ENCODE measurements around the gene TCF12.

Gene TCF12

GRCh38 chr15:57245714-57246113 is 327.3 kb downstream of the TCF12 start:
- Histone ChIP-seq H3K23ac (ENCODE audit: low read depth, low read length, poor library complexity) (no peak overlapping the region), H3K9ac (ENCODE audit: low read depth, low read length, poor library complexity) (no peak overlapping the region), H3K4me1 (ENCODE audit: control insufficient read depth in 2 of 2, insufficient read depth in 1 of 2, low read depth in 1 of 2, low read length in 2 of 2) (no peaks in the 10 kb centered on the region), H4K8ac (ENCODE audit: low read depth, low read length) (no peak overlapping the region), H2BK120ac (ENCODE audit: low read depth, low read length) (no peak overlapping the region), H3K14ac (ENCODE audit: low read length) (no peak overlapping the region), H3K27ac (replicated peaks; ENCODE audit: low read length) (no peak overlapping the region), H2AK5ac (ENCODE audit: low read depth, low read length) (no peak overlapping the region), H3K4me3 (ENCODE audit: low read length in 2 of 2) (no peak overlapping the region), H3K4me2 (ENCODE audit: insufficient read depth, low read length, poor library complexity, severe bottlenecking) (no peak overlapping the region), H3K9me3 (replicated peaks in 1 of 2; ENCODE audit: control insufficient read depth in 2 of 2, insufficient read depth in 1 of 2, low read depth in 1 of 2, low read length in 2 of 2) (peaks cover 0 to 3% of the 10 kb centered on the region in 2 donors), H4K91ac (ENCODE audit: low read depth, low read length, poor library complexity) (no peak overlapping the region), H3K36me3 (replicated peaks in 1 of 2; ENCODE audit: control insufficient read depth in 2 of 2, insufficient read depth in 2 of 2, low read length in 2 of 2) (peaks cover 14 to 100% of the 10 kb centered on the region in 2 donors), H3K27me3 (ENCODE audit: control insufficient read depth in 3 of 3, insufficient read depth in 3 of 3, low read depth in 1 of 3, low read length in 3 of 3) (no peaks in the 10 kb centered on the region), H2BK5ac (ENCODE audit: low read length) (no peak overlapping the region), H3K18ac (ENCODE audit: low read length) (no peak overlapping the region), H2BK15ac (ENCODE audit: low read length) (no peak overlapping the region), H3K79me1 (ENCODE audit: low read depth, low read length) (no peaks in the 10 kb centered on the region), H2AFZ (ENCODE audit: low read length) (no peak overlapping the region), H3K4ac (ENCODE audit: low read length) (no peak overlapping the region), H2BK12ac (ENCODE audit: low read length) (no peak overlapping the region)
- DNase-seq (ENCODE audit: low spot score), result no peak
- no CpG with 5 or more reads among the region's 1 CpG for WGBS, 2 donors (ENCODE audit: extremely low coverage in 2 of 2, insufficient read length in 2 of 2, insufficient replicate concordance in 1 of 2)

DNA sequence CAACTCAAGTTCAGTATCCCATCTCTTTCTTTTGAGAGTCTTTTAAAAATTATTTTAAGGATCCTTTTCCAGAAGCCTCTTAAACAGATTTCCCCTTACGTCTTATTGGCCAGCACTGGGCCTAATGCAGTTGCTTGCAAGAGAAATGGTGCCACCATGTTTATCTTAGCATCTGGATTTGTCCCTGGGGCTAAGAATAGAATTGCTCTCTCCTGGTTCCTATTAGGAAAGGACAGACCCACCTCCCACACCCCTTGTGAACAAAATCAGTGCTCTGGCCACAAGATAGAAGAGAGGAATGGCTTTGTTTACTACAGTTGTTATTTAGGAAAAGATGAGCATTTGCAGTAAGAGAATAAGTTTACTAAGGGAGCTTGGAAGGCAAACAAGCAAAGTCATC is 329.6 kb downstream of the TCF12 start:
- Histone ChIP-seq H2BK120ac (ENCODE audit: low read depth, low read length) (no peak overlapping the region), H3K36me3 (replicated peaks in 1 of 2; ENCODE audit: control insufficient read depth in 2 of 2, insufficient read depth in 2 of 2, low read length in 2 of 2) (peaks cover 14 to 100% of the 10 kb centered on the region in 2 donors), H3K9ac (ENCODE audit: low read depth, low read length, poor library complexity) (no peak overlapping the region), H2BK15ac (ENCODE audit: low read length) (no peak overlapping the region), H3K14ac (ENCODE audit: low read length) (no peak overlapping the region), H3K27me3 (ENCODE audit: control insufficient read depth in 3 of 3, insufficient read depth in 3 of 3, low read depth in 1 of 3, low read length in 3 of 3) (no peaks in the 10 kb centered on the region), H3K18ac (ENCODE audit: low read length) (no peak overlapping the region), H3K9me3 (replicated peaks in 1 of 2; ENCODE audit: control insufficient read depth in 2 of 2, insufficient read depth in 1 of 2, low read depth in 1 of 2, low read length in 2 of 2) (peaks cover 0 to 4% of the 10 kb centered on the region in 2 donors), H4K8ac (ENCODE audit: low read depth, low read length) (no peak overlapping the region), H2BK12ac (ENCODE audit: low read length) (no peak overlapping the region), H2AFZ (ENCODE audit: low read length) (no peak overlapping the region), H3K23ac (ENCODE audit: low read depth, low read length, poor library complexity) (no peak overlapping the region), H2BK5ac (ENCODE audit: low read length) (no peak overlapping the region), H3K79me1 (ENCODE audit: low read depth, low read length) (no peaks in the 10 kb centered on the region), H3K4me2 (ENCODE audit: insufficient read depth, low read length, poor library complexity, severe bottlenecking) (no peak overlapping the region), H3K4ac (ENCODE audit: low read length) (no peak overlapping the region), H4K91ac (ENCODE audit: low read depth, low read length, poor library complexity) (no peak overlapping the region), H3K4me3 (ENCODE audit: low read length in 2 of 2) (no peak overlapping the region), H3K27ac (replicated peaks; ENCODE audit: low read length) (no peak overlapping the region), H2AK5ac (ENCODE audit: low read depth, low read length) (no peak overlapping the region), H3K4me1 (ENCODE audit: control insufficient read depth in 2 of 2, insufficient read depth in 1 of 2, low read depth in 1 of 2, low read length in 2 of 2) (no peaks in the 10 kb centered on the region)
- no CpG with 5 or more reads among the region's 1 CpG for WGBS, 2 donors (ENCODE audit: extremely low coverage in 2 of 2, insufficient read length in 2 of 2, insufficient replicate concordance in 1 of 2)
- no peak for DNase-seq (ENCODE audit: low spot score)

DNA sequence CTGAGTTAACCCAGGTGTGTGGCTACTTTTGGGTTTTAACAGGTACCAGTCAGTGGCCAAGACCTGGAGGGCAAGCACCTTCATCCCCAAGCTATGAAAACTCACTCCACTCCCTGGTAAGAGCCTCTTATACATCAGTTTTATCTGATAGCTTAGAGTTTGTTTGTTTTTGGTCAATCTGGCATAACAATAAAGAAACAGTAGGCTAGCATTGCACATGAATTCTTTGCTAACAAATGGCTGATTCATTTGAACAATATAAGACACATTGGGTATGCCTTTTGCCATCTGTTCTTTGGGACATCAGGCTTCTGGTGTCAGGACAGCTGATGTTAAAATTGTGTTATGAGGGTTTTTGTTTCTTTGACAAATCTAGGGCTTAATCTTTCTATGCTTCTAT is 332.9 kb downstream of the TCF12 start:
- Histone ChIP-seq H3K36me3 (replicated peaks in 1 of 2; ENCODE audit: control insufficient read depth in 2 of 2, insufficient read depth in 2 of 2, low read length in 2 of 2) (peaks cover 12 to 99% of the 10 kb centered on the region in 2 donors), H3K23ac (ENCODE audit: low read depth, low read length, poor library complexity) (no peak overlapping the region), H4K8ac (ENCODE audit: low read depth, low read length) (no peak overlapping the region), H2AFZ (ENCODE audit: low read length) (no peak overlapping the region), H3K4me1 (ENCODE audit: control insufficient read depth in 2 of 2, insufficient read depth in 1 of 2, low read depth in 1 of 2, low read length in 2 of 2) (peaks cover 0 to 4% of the 10 kb centered on the region in 2 donors), H2BK120ac (ENCODE audit: low read depth, low read length) (no peak overlapping the region), H2BK12ac (ENCODE audit: low read length) (no peak overlapping the region), H3K9me3 (replicated peaks in 1 of 2; ENCODE audit: control insufficient read depth in 2 of 2, insufficient read depth in 1 of 2, low read depth in 1 of 2, low read length in 2 of 2) (peaks cover 0 to 4% of the 10 kb centered on the region in 2 donors), H3K4me3 (ENCODE audit: low read length in 2 of 2) (no peak overlapping the region), H3K4ac (ENCODE audit: low read length) (no peak overlapping the region), H2BK15ac (ENCODE audit: low read length) (no peak overlapping the region), H3K27ac (replicated peaks; ENCODE audit: low read length) (no peak overlapping the region), H2BK5ac (ENCODE audit: low read length) (no peak overlapping the region), H3K9ac (ENCODE audit: low read depth, low read length, poor library complexity) (no peak overlapping the region), H3K14ac (ENCODE audit: low read length) (no peak overlapping the region), H2AK5ac (ENCODE audit: low read depth, low read length) (no peak overlapping the region), H3K27me3 (ENCODE audit: control insufficient read depth in 3 of 3, insufficient read depth in 3 of 3, low read depth in 1 of 3, low read length in 3 of 3) (no peaks in the 10 kb centered on the region), H3K79me1 (ENCODE audit: low read depth, low read length) (no peaks in the 10 kb centered on the region), H3K18ac (ENCODE audit: low read length) (no peak overlapping the region), H4K91ac (ENCODE audit: low read depth, low read length, poor library complexity) (no peak overlapping the region), H3K4me2 (ENCODE audit: insufficient read depth, low read length, poor library complexity, severe bottlenecking) (no peak overlapping the region)
- DNase-seq (ENCODE audit: low spot score), result no peak

DNA sequence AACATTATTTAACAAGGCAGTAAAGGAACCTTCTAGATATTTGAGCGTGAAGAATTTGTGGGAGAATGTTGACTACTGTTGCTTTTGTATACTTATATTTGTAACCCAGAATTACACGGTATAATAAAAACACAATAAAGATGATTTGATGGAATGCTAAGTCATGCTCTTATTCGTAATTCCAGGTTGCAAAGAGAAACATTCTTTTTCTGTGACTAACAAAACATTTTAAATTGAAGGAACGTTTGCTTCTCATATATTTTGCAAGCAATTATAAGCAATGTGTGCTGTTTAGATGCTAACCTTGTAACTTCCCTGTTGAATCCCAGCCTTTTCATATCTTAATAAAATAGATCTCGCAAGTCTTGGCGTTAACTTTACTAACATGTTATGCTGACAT is 333.5 kb downstream of the TCF12 start:
- H3K4me1 ChIP-seq (ENCODE audit: control insufficient read depth in 2 of 2, insufficient read depth in 1 of 2, low read depth in 1 of 2, low read length in 2 of 2), result peaks cover 0 to 4% of the 10 kb centered on the region in 2 donors
- H2BK5ac ChIP-seq (ENCODE audit: low read length), result no peak overlapping the region
- H4K8ac ChIP-seq (ENCODE audit: low read depth, low read length), result no peak overlapping the region
- no CpG with 5 or more reads among the region's 6 CpGs for WGBS, 2 donors (ENCODE audit: extremely low coverage in 2 of 2, insufficient read length in 2 of 2, insufficient replicate concordance in 1 of 2)
- H3K14ac ChIP-seq (ENCODE audit: low read length), result no peak overlapping the region
- H3K36me3 ChIP-seq (replicated peaks in 1 of 2; ENCODE audit: control insufficient read depth in 2 of 2, insufficient read depth in 2 of 2, low read length in 2 of 2), result peaks cover 7 to 98% of the 10 kb centered on the region in 2 donors
- H3K18ac ChIP-seq (ENCODE audit: low read length), result no peak overlapping the region
- H2BK12ac ChIP-seq (ENCODE audit: low read length), result no peak overlapping the region
- H3K79me1 ChIP-seq (ENCODE audit: low read depth, low read length), result no peaks in the 10 kb centered on the region
- H2AFZ ChIP-seq (ENCODE audit: low read length), result no peak overlapping the region
- no peak overlapping the region for H3K4me2 ChIP-seq (ENCODE audit: insufficient read depth, low read length, poor library complexity, severe bottlenecking)
- no peak overlapping the region for H3K4me3 ChIP-seq (ENCODE audit: low read length in 2 of 2)
- no peak overlapping the region for H2BK15ac ChIP-seq (ENCODE audit: low read length)
- H4K91ac ChIP-seq (ENCODE audit: low read depth, low read length, poor library complexity), result no peak overlapping the region
- H3K27me3 ChIP-seq (ENCODE audit: control insufficient read depth in 3 of 3, insufficient read depth in 3 of 3, low read depth in 1 of 3, low read length in 3 of 3), result no peaks in the 10 kb centered on the region
- peaks cover 0 to 4% of the 10 kb centered on the region in 2 donors for H3K9me3 ChIP-seq (replicated peaks in 1 of 2; ENCODE audit: control insufficient read depth in 2 of 2, insufficient read depth in 1 of 2, low read depth in 1 of 2, low read length in 2 of 2)
- H3K23ac ChIP-seq (ENCODE audit: low read depth, low read length, poor library complexity), result no peak overlapping the region
- DNase-seq (ENCODE audit: low spot score), result no peak
- no peak overlapping the region for H3K4ac ChIP-seq (ENCODE audit: low read length)
- H3K27ac ChIP-seq (replicated peaks; ENCODE audit: low read length), result no peak overlapping the region
- no peak overlapping the region for H2BK120ac ChIP-seq (ENCODE audit: low read depth, low read length)
- no peak overlapping the region for H2AK5ac ChIP-seq (ENCODE audit: low read depth, low read length)
- no peak overlapping the region for H3K9ac ChIP-seq (ENCODE audit: low read depth, low read length, poor library complexity)

Measured in neuronal stem cell (in vitro differentiated cells).